ENCODE results near the gene GPC4.
"Not testable (repeated sequence)": the region's sequence is repeated elsewhere in the genome, so short reads cannot be mapped to it uniquely, and the experiment has no call there.

The GPC4 gene

GRCh38 chrX:133302775-133303445 is 112.4 kb downstream of the GPC4 start:
- DNase-seq = no peak

- no peak for DNase-seq
Measured at GRCh38 chrX:133300591-133300990, 114.7 kb downstream of the GPC4 start.

DNA sequence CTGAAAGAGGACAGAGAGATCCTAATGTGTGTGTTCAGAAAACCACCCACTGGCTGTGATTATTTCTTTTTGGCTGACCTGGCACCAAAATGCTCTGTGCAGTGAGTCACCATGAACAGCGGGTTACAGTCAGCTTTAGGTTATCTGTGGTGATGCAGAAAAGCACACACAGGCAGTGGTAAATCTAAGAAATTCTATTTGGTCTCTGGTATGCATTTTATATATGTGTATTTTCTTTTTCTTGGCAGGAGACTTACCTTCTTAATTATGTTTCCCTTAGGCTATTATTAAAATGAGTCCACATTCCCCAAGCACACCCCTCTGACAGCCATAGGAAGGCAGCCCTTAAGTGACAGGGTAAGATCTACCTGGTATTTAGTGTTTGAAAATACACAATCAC is 118.0 kb downstream of the GPC4 start:
- DNase-seq = no peak

DNA sequence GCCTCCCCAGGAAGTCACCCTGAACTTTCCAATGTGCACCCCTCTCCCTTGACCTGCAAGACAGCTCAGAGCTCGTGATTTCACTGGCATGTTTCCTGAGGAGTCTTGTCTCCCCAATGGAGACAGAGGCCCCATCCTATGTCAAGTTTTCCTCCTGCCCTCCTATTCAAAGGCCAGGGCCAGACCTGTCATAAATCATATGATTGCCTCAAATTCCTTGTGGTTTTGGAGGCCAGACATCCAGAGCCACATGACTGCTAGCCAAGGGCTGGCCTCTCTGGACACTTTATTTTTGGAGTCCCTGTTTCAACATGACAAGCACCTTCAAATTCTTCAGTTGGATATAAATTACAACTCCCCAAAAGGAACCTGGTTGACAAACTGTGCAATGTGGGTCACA is 121.2 kb downstream of the GPC4 start:
- no peak for DNase-seq

DNA sequence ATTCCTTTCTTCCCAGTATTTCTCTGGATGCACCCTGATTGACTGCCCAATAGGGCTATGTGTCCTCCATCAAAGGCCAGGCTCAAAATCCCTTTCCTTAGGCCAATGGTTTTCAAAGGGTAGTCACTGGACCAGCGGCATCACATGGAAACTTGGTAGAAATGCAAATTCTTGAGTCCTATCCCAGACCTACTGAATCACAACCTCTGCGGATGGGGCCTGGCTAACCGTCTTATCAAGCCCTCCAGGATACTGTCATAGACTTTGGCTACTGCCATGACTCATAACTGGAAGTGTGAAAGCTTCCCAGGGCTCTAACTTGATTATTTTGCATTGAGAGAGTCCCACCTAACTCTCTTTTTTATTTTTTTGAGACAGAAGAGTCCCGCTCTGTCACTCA is 125.2 kb downstream of the GPC4 start:
- no peak for DNase-seq

- no peak for DNase-seq
Measured at GRCh38 chrX:133287860-133288259, 127.4 kb downstream of the GPC4 start.

DNA sequence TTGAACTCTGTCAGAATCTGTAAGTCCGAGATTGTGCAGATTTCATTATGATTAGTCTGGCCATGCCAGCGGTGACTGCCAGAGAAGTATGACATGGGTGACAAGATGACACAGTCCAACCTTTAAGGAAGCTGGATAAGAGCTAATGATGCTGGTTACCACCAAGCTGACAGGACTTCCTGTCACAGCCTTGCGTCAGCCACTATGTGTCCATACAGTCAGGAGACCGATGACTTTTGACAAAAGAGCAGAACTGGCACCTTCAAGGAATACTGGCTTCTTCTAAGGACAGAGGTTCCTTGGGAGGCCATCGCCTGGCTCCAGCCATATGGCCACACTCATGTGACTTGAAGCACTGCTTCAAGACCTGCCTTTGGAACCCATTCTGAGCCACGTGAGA is 129.9 kb downstream of the GPC4 start:
- no peak for DNase-seq

DNA sequence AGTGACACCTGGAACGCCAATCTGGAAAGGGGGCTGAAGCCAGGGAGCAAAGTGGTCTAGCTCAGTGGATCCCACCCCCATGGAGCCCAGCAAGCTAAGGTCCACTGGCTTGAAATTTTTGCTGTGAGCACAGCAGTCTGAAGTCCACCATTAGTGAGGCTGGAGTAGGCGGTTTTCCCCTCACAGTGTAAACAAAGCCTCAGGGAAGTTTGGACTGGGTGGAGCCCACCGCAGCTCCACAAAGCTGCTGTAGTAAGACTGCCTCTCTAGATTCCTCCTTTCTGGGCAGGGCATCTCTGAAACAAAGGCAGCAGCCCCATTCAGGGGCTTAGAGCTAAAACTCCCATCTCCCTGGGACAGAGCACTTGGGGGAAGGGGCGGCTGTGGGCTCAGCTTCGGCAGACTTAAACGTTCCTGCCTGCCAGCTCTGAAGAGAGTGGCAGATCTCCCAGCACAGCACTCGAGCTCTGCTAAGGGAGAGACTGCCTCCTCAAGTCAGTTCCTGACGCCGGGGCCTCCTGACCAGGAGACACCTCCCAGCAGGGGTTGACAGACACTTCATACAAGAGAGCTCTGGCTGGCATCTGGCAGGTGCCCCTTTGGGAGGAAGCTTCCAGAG is 136.1 kb downstream of the GPC4 start:
- not testable (repeated sequence) for DNase-seq

GRCh38 chrX:133273180-133273579 is 142.1 kb downstream of the GPC4 start:
- no peak for DNase-seq

DNA sequence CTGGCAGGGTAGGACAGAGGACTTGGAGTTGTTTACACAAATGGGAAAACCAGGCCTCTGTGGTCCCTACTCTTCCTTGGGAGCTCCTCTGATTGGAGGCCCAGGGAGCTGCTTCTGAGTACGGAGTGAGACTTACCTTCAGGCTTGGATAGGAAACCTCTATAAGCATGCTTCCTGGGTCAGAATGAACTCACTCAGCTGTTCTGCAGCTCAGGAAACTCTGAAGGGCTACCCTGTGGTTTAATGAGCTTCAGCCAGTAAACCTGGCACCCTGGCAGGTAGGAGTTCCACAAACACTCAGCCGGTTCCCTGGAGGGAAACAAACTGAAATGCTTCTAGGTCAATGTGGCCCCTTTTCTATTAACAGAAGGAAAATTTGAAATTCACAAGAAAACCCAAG is 146.1 kb downstream of the GPC4 start:
- DNase-seq = no peak

DNA sequence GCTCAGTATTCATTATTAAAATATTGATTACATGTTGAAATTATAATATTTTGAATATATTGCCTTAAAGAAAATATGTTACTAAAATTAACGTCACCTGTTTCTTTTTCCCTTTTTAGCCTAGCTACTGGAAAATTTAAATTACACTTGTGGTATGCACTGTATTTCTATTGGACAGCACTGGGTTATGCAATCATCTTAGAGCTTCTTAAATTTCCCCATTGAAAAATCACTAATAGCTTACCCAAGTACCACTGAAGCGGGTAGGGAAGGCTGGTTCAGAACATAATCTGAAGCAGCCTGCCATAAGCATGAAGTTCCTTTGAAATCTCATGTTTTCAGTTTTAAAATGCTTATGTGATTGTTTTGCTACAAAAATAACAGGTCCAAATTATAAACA is 147.7 kb downstream of the GPC4 start:
- no peak for DNase-seq

DNA sequence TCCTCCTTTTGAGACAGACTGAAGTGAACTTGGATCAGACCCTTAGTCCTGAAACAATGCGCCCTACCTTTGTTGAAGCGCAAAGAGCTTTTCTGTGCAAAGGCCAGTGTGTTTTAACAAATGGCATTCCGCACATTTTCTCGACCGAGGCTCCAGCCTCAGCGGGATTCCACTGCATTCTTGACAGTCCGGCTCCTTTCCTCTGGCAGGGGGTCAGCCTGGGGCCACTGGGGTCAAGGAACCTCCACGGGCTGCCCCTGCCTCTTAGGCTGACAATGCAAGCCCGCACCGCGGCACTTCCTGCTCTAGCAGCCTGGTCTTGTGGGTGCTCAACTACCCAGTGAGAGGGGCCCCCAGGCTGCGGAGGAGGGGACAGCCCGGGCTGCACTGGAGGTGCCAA is 150.0 kb downstream of the GPC4 start:
- DNase-seq = no peak

DNA sequence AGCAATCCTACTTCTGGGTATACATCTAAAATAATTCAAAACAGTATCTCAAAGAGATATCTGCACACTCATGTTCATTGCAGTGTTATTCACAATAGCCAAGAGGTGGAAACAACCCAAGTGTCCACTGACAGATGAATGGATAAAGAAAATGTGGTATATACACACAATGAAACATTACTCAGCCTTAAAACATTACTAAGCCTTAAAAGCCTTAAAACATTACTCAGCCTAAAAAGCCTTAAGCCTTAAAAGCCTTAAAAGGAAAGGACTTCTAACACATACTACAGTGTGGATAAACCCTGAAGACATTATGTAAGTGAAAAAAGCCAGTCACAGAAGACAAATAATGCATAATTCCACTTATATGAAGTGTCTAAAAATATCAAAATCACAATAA is 156.8 kb downstream of the GPC4 start:
- DNase-seq = no peak

DNA sequence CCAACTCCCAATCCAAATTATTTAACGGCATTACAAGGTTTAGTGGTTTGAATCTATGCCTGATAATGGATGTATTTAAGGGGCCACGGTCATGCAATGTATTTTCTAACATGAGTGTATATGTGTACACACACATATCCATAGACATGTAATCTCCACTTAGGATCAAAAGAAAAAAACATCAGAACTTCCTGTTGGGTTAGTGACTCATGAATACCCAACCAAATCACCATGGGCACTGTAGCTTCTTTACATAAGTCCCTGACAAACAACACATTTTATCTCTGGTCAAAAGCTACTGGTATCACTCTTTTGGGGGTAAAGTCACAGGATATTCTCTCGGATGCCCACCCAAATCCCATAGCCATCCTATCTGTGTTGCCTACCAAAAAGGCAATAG is 160.6 kb downstream of the GPC4 start:
- DNase-seq = no peak

GRCh38 chrX:133251204-133251603 is 164.1 kb downstream of the GPC4 start:
- DNase-seq = no peak

GRCh38 chrX:133250184-133251100 is 164.8 kb downstream of the GPC4 start:
- DNase-seq = no peak

All from activated CD4-positive, CD25-positive, alpha-beta regulatory T cell (primary cell).